Activated CD8-positive, alpha-beta memory T cell treated with anti-CD3 and anti-CD28 coated beads, Interleukin-2, amount 10 ng/mL, durations not matched to agents 7 days and 5 days (primary cell): ENCODE results near the gene SMG7. TPM values are rescaled to one million over a fixed set of nuclear protein-coding genes. Genes with fewer than 3 reads are reported as not detected.
A peak's percentile ranks its signal among the peaks of the same experiment; 100 is the strongest.

Experiments
- ATAC-seq: fragments of 150-1000 bp; cut with Tn5 transposase; one replicate; pipeline ENCODE4 v1.10.0; 2021; ENCODE audit warnings: moderate library complexity
- CTCF ChIA-PET: fragments of 350-600 bp; sonication (Branson Sonifier 250); formaldehyde crosslinking; loops from one replicate; lab custom pipeline; 2021; ENCODE audit warnings: antibody characterized with exemption; lab: Charles Lee
- DNase-seq: peaks from one replicate; pipeline ENCODE4 v3.0.0-alpha.2; 2020
- H3K27ac Mint-ChIP-seq: one replicate; pipeline ENCODE4 v1.8.0; 2021; ENCODE audit warnings: mild to moderate bottlenecking, mixed read lengths
- H3K27me3 Mint-ChIP-seq: one replicate; pipeline ENCODE4 v1.8.0; 2021; ENCODE audit warnings: mixed read lengths
- H3K36me3 Mint-ChIP-seq: one replicate; pipeline ENCODE4 v1.8.0; 2021; ENCODE audit warnings: mild to moderate bottlenecking, mixed read lengths
- H3K4me1 Mint-ChIP-seq: one replicate; pipeline ENCODE4 v1.8.0; 2021; ENCODE audit warnings: mixed read lengths
- H3K4me3 Mint-ChIP-seq: one replicate; pipeline ENCODE4 v1.8.0; 2021; ENCODE audit warnings: mild to moderate bottlenecking, moderate library complexity, mixed read lengths
- H3K9me3 Mint-ChIP-seq: one replicate; pipeline ENCODE4 v1.8.0; 2022; ENCODE audit warnings: low read depth, mixed read lengths
- total RNA-seq, 2 experiments: library from RNA; stranded (reverse); gene quantifications; one replicate each; pipeline ENCODE4 v1.2.3, GENCODE V29; 2021

SMG7 gene
- total RNA-seq, 2 experiments from 2014 or later: 80.2 to 87.8 TPM

- CTCF ChIA-PET: no interaction called here
- Mint-ChIP-seq H3K36me3 (peaks cover 3% of the 10 kb centered on the region), H3K9me3 (no peaks in the 10 kb centered on the region), H3K4me1 (peaks cover 6% of the 10 kb centered on the region), H3K4me3 (no peak overlapping the region), H3K27me3 (no peaks in the 10 kb centered on the region), H3K27ac (no peak overlapping the region)
- no peak for ATAC-seq
- DNase-seq: no peak
Measured at GRCh38 chr1:183566026-183566425, 93.7 kb downstream of the SMG7 start.

- H3K36me3 Mint-ChIP-seq: peaks cover 1% of the 10 kb centered on the region
- H3K4me3 Mint-ChIP-seq: no peak overlapping the region
- H3K9me3 Mint-ChIP-seq: no peaks in the 10 kb centered on the region
- CTCF ChIA-PET: interaction anchor here (1.1 to 1.4 kb wide), 2 partner anchors 23 to 117 kb away, joined by 3 read pairs; partner anchors contain the start of gene NCF2
- H3K27me3 Mint-ChIP-seq: no peaks in the 10 kb centered on the region
- no peak overlapping the region for H3K27ac Mint-ChIP-seq
- H3K4me1 Mint-ChIP-seq: peaks cover 6% of the 10 kb centered on the region
- peak; percentile 43 for ATAC-seq
- DNase-seq: no peak
Measured at GRCh38 chr1:183567584-183567983, 95.3 kb downstream of the SMG7 start.

DNA sequence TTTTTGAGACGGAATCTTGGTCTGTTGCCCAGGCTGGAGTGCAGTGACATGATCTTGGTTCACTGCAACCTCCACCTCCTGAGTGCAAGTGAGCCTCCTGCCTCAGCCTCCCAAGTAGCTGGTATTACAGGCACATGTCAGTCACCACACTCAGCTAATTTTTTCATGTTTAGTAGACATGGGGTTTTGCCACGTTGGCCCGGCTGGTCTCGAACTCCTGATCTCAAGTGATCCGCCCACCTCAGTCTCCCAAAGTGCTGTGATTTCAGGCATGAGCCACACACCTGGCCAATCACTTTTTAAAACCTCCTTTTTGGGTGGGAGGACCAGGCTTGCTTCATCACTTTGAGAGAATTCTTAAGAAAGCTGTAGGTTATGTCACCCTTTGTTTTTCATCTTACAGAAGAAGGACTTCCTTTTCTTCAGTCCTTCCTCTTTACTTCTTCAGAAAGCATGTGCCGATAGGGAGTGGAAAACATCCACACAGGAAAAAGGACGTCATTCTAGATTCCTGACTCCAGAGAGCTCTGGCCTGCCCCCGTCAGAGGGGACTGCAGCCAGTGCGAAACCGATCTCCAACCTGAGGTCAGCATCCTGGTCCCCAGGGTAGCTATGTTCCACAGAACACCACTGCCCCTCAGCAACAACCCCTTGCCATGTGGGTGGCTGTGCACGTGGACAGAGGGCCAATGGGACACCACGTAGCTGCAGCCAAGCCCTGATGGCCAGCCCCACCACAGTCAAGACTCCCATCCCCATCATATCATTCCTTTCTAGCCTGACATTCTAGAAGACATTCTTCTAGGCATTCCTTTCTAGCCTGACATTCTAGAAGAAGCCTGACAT, 96.1 kb downstream of the SMG7 start:
- Mint-ChIP-seq H3K9me3 (no peaks in the 10 kb centered on the region), H3K4me1 (peaks cover 6% of the 10 kb centered on the region), H3K27me3 (no peaks in the 10 kb centered on the region), H3K4me3 (no peak overlapping the region), H3K27ac (no peak overlapping the region), H3K36me3 (peaks cover 1% of the 10 kb centered on the region)
- ATAC-seq (no peak), DNase-seq (no peak)
- CTCF ChIA-PET: interaction anchor here (1.1 to 1.4 kb wide), 2 partner anchors 22 to 117 kb away, joined by 3 read pairs; partner anchors contain the start of gene NCF2

DNA sequence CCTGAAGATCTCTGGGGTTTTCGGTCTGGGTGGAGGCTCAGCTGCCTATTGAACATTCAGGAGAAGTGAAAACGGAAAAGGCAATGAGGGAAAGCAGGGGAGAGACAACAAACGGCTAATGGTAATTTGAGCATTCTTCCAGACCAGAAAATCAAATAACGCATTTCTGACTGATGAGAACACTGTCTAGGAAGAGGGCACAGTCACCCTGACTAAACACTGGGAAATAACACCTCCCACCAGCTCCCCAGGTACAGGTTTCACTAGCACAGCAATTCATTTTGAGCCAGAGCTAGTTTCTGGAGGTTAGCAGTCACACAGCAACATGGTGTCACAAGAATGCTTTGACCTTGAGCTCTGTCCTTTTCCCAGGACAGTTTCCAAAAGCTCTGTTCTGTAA, 96.8 kb downstream of the SMG7 start:
- peaks cover 6% of the 10 kb centered on the region for H3K4me1 Mint-ChIP-seq
- DNase-seq (no peak), ATAC-seq (no peak)
- H3K4me3 Mint-ChIP-seq: no peak overlapping the region
- peaks cover 1% of the 10 kb centered on the region for H3K36me3 Mint-ChIP-seq
- H3K27me3 Mint-ChIP-seq: no peaks in the 10 kb centered on the region
- CTCF ChIA-PET: no interaction called here
- no peak overlapping the region for H3K27ac Mint-ChIP-seq
- no peaks in the 10 kb centered on the region for H3K9me3 Mint-ChIP-seq

DNA sequence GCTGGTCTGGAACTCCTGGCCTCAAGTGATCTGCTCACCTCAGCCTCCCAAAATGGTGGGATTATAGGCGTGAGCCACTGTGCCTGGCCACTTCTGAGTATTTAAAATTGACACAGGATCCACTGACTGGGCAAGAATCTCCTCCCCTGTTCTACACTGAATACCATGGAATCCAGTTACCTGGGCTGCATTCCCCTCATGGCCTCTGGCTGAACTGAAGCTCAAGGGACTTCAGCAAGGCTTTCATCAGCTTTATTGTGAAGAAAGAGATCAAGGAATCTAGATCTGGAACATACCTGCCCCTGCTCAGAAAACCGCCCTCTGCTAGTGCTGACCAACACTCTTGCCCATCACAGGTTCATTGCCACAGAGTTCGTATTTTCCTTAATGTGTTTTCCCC, 97.5 kb downstream of the SMG7 start:
- Mint-ChIP-seq H3K4me1 (peaks cover 6% of the 10 kb centered on the region), H3K4me3 (no peak overlapping the region), H3K36me3 (peaks cover 2% of the 10 kb centered on the region), H3K27me3 (no peaks in the 10 kb centered on the region), H3K9me3 (no peaks in the 10 kb centered on the region), H3K27ac (no peak overlapping the region)
- no peak for ATAC-seq
- CTCF ChIA-PET: no interaction called here
- no peak for DNase-seq

- CTCF ChIA-PET: no interaction called here
- peaks cover 2% of the 10 kb centered on the region for H3K36me3 Mint-ChIP-seq
Measured at GRCh38 chr1:183570451-183570850, 98.2 kb downstream of the SMG7 start.

DNA sequence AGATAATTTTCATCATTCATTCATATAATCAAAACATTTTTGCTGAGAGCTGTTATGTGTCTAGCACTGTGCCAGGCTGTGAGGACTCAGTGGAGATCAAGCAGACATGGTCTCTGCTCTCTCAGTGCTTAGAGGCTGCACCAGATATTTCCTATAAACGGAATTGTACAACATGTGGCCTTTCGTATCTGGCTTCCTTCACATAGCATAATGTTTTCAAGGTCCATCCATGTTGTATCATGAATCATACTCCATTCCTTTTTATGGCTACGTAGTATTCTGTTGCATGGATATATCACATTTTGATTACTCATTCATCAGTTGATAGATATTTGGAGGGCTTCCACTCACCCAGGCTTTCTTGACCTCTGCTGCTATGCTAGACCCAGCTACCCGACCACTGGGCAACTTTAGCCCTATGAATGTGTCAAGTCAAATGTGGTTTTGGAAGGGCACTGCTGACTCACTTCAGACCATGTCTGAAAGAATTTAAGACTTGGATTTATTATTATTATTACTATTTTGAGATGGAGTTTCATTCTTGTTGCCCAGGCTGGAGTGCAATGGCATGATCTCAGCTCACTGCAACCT, 99.5 kb downstream of the SMG7 start:
- CTCF ChIA-PET: no interaction called here
- Mint-ChIP-seq H3K27ac (no peak overlapping the region), H3K9me3 (no peaks in the 10 kb centered on the region)

More at GRCh38 chr1:183570451-183570850, 98.2 kb downstream of the SMG7 start:
- Mint-ChIP-seq H3K27ac (no peak overlapping the region), H3K9me3 (no peaks in the 10 kb centered on the region), H3K27me3 (no peaks in the 10 kb centered on the region), H3K4me3 (no peak overlapping the region), H3K4me1 (peaks cover 6% of the 10 kb centered on the region)
- DNase-seq: no peak
- no peak for ATAC-seq

GRCh38 chr1:183572721-183573120, 100.4 kb downstream of the SMG7 start:
- CTCF ChIA-PET: no interaction called here
- Mint-ChIP-seq H3K9me3 (no peaks in the 10 kb centered on the region), H3K4me3 (no peak overlapping the region), H3K27ac (no peak overlapping the region), H3K4me1 (peaks cover 1% of the 10 kb centered on the region), H3K27me3 (no peaks in the 10 kb centered on the region), H3K36me3 (peaks cover 1% of the 10 kb centered on the region)
- DNase-seq (no peak), ATAC-seq (no peak)

More for the DNA sequence above, 99.5 kb downstream of the SMG7 start:
- Mint-ChIP-seq H3K36me3 (peaks cover 2% of the 10 kb centered on the region), H3K4me3 (no peak overlapping the region), H3K27me3 (no peaks in the 10 kb centered on the region), H3K4me1 (peaks cover 6% of the 10 kb centered on the region)
- ATAC-seq (no peak), DNase-seq (no peak)

DNA sequence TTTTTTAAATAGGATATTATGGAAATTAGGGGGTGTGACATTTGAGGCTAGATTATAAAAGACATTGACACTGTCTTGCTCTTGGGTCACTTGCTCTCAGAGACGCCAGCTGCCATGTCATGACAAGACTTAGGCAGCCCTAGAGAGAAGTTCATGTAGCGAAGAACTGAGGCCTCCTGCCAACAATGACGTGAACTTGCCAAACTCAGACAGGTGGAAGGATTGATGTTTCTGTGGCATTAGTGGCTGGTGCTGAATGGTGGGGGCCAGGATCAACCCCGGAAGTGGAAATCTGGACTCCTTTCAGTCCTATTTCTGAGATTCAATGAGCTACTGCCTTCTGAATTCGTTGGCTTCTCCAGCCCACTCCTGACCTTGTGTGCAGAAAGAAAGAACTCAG, 103.3 kb downstream of the SMG7 start:
- Mint-ChIP-seq H3K27ac (no peak overlapping the region), H3K9me3 (no peaks in the 10 kb centered on the region), H3K4me3 (no peak overlapping the region), H3K4me1 (peaks cover 17% of the 10 kb centered on the region), H3K27me3 (no peaks in the 10 kb centered on the region), H3K36me3 (peaks cover 1% of the 10 kb centered on the region)
- ATAC-seq (no peak), DNase-seq (no peak)
- CTCF ChIA-PET: no interaction called here

DNA sequence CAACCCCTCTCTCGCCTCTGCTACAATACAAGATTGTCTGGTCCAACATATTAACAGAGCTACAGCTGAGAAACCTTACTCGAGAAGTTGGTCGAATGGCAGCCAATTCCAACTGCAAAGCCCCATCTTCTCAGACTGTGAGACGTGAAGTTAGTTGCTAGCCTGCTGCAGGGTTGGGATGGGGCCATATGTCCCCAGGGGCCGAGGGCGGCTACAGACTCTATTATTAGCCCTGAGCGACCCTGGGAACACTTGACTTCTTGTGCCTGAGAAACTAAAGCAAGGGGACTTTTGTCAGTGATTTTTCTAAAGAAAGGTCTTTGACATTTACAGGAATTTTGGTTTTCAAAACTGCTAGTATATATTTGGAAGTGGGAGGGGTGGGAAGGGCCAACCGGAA, 104.2 kb downstream of the SMG7 start:
- Mint-ChIP-seq H3K27me3 (no peaks in the 10 kb centered on the region), H3K4me1 (peaks cover 20% of the 10 kb centered on the region), H3K36me3 (peaks cover 1% of the 10 kb centered on the region), H3K4me3 (no peak overlapping the region), H3K27ac (no peak overlapping the region), H3K9me3 (no peaks in the 10 kb centered on the region)
- DNase-seq (no peak), ATAC-seq (no peak)
- CTCF ChIA-PET: no interaction called here

DNA sequence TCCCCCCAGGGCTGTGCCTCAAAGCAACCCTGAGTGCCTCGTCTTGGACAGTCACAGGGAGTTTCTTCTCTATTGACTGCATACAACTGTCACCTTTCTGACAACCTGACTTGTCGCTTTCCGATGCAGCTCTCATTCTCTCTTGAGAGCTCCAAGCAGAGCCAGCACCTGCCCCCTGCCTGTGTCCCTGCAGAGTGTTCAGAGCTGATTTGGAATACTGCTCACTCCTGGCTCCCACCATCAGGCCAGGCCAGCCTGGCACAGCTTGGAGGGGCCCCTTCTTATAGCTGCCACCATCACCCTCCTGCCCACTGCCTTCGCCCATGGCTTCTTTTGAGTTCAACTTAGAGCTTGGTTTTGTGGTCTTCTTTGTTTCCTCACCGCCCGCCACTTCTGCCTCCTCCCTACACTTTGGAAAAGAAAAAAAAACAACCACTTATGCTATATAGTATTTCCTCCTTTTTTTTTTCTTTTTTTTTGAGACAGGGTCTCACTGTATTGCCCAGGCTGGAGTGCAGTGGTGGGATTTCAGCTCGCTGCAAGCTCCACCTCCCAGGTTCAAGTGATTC, 105.7 kb downstream of the SMG7 start:
- CTCF ChIA-PET: interaction anchor here (1.2 to 1.6 kb wide), 3 partner anchors 13 to 42 kb away, joined by 3 read pairs; no protein-coding TSS in a partner anchor
- H3K4me1 Mint-ChIP-seq: peaks cover 20% of the 10 kb centered on the region
- no peak overlapping the region for H3K4me3 Mint-ChIP-seq
- no peak overlapping the region for H3K27ac Mint-ChIP-seq
- H3K27me3 Mint-ChIP-seq: no peaks in the 10 kb centered on the region
- ATAC-seq (no peak), DNase-seq (no peak)
- H3K36me3 Mint-ChIP-seq: peaks cover 1% of the 10 kb centered on the region
- H3K9me3 Mint-ChIP-seq: no peaks in the 10 kb centered on the region

DNA sequence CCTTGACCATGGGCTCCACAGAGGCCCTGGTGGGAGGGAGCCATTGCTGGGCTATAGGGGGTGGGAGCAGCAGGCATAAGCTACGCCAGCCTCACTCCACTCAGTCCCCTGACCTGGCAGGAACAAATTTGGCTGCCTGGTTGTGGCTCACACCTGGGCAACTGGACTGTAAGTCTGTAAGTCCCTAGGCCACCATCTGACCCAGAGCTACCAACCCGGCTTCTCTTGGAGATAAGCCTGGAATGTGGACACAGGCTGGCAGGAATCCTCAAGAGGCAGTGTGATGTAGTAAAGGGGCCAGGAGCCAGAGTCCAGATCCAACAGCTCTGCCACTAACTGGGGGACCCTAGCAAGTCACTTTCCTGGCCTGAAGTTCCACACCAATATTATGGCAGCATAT, 106.6 kb downstream of the SMG7 start:
- Mint-ChIP-seq H3K36me3 (peaks cover 1% of the 10 kb centered on the region), H3K4me1 (peaks cover 20% of the 10 kb centered on the region), H3K27ac (no peak overlapping the region), H3K27me3 (no peaks in the 10 kb centered on the region), H3K9me3 (no peaks in the 10 kb centered on the region), H3K4me3 (no peak overlapping the region)
- ATAC-seq: no peak
- CTCF ChIA-PET: interaction anchor here (0.6 to 3.1 kb wide), 3 partner anchors 11 to 349 kb away, joined by 4 to 10 read pairs (median 5); partner anchors contain the start of gene NCF2
- DNase-seq: no peak

- peak; percentile 59 for ATAC-seq
- H3K4me1 Mint-ChIP-seq: peaks cover 26% of the 10 kb centered on the region
Measured at GRCh38 chr1:183580281-183580682, 108.0 kb downstream of the SMG7 start.

More at GRCh38 chr1:183580281-183580682, 108.0 kb downstream of the SMG7 start:
- Mint-ChIP-seq H3K4me3 (no peak overlapping the region), H3K36me3 (no peaks in the 10 kb centered on the region), H3K9me3 (no peaks in the 10 kb centered on the region), H3K27ac (peak overlapping the region; percentile 67), H3K27me3 (no peaks in the 10 kb centered on the region)
- CTCF ChIA-PET: interaction anchor here (0.7 to 3.1 kb wide), 3 partner anchors 10 to 54 kb away, joined by 3 to 10 read pairs (median 5); partner anchors contain the start of gene NCF2
- DNase-seq: no peak
